Activated T-helper 17 cell treated with anti-CD3 and anti-CD28 coated beads, Interleukin-2, amount 50 U/mL, for 72 hours (primary cell): Measurements from ENCODE around the gene SP140L. TPM values are rescaled to one million over a fixed set of nuclear protein-coding genes. Genes with fewer than 3 reads are reported as not detected.

Experiments
- ATAC-seq: fragments of 150-1000 bp; cut with Tn5 transposase; replicated peaks from 2 replicates; pipeline ENCODE4 v1.10.0; 2021; ENCODE audit warnings: mild to moderate bottlenecking, moderate library complexity
- H3K27ac Mint-ChIP-seq: one replicate; pipeline ENCODE4 v1.8.0; 2022; ENCODE audit warnings: mixed read lengths
- H3K27me3 Mint-ChIP-seq: one replicate; pipeline ENCODE4 v1.8.0; 2022; ENCODE audit warnings: mixed read lengths
- H3K36me3 Mint-ChIP-seq: one replicate; pipeline ENCODE4 v1.8.0; 2022; ENCODE audit warnings: low read depth, mild to moderate bottlenecking, mixed read lengths
- H3K4me1 Mint-ChIP-seq: one replicate; pipeline ENCODE4 v1.8.0; 2022; ENCODE audit warnings: mixed read lengths
- H3K4me3 Mint-ChIP-seq: one replicate; pipeline ENCODE4 v1.8.0; 2022; ENCODE audit warnings: mild to moderate bottlenecking, mixed read lengths
- H3K9me3 Mint-ChIP-seq: one replicate; pipeline ENCODE4 v1.8.0; 2022; ENCODE audit warnings: mixed read lengths
- total RNA-seq, 2 donors: library from RNA; stranded (reverse); gene quantifications; one replicate each; pipeline ENCODE4 v1.2.3, GENCODE V29; 2022

The SP140L gene
- total RNA-seq, 2 donors from 2014 or later: 45.1 to 70.4 TPM

GRCh38 chr2:230412846-230413245, 85.9 kb downstream of the SP140L start:
- peaks cover 7% of the 10 kb centered on the region for H3K36me3 Mint-ChIP-seq
- H3K4me1 Mint-ChIP-seq: peaks cover 13% of the 10 kb centered on the region
- no peaks in the 10 kb centered on the region for H3K27me3 Mint-ChIP-seq
- no peaks in the 10 kb centered on the region for H3K9me3 Mint-ChIP-seq
- H3K27ac Mint-ChIP-seq: no peak overlapping the region
- H3K4me3 Mint-ChIP-seq: peak overlapping the region; percentile 100
- ATAC-seq: no peak

GRCh38 chr2:230413479-230413878, 86.5 kb downstream of the SP140L start:
- ATAC-seq: no peak
- Mint-ChIP-seq H3K36me3 (peaks cover 13% of the 10 kb centered on the region), H3K27ac (no peak overlapping the region), H3K4me3 (peak overlapping the region; percentile 100), H3K4me1 (peaks cover 18% of the 10 kb centered on the region), H3K27me3 (no peaks in the 10 kb centered on the region), H3K9me3 (no peaks in the 10 kb centered on the region)

GRCh38 chr2:230414302-230414701, 87.3 kb downstream of the SP140L start:
- no peak for ATAC-seq
- Mint-ChIP-seq H3K4me1 (peaks cover 26% of the 10 kb centered on the region), H3K27me3 (no peaks in the 10 kb centered on the region), H3K36me3 (peaks cover 22% of the 10 kb centered on the region), H3K9me3 (no peaks in the 10 kb centered on the region), H3K27ac (peak overlapping the region; percentile 96), H3K4me3 (peak overlapping the region; percentile 100)

DNA sequence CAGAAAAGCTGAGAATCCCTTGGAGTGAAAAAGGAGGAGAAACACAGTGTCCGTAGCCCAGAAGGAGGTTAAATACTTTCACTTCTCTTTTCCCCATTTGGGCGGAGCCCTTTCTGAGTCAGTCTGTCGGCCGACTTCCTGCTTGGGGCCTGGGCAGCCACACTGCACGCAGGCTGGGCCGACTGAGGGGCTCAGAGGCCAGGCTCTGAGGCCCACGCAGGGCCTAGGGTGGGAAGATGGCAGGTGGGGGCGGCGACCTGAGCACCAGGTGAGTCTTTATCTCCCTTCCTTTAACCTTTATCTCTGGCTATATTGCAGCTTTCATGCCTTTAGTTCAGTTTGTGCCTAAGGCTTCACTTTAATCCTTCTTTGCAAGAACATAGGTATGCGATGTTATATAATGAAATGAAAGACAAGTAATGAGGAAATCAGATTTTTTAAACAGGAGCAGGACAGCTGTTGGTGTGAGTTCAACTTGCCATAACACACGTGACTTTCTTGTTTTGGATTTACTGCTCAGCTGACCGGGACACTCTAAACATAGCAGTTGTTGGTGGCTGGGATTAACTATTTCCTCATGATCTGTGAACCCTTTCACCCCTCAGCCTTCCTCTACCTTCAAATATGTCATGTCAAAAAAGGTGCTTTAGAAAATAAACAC, 89.2 kb downstream of the SP140L start, which contains the start of gene SP100:
TSS of gene SP100 (plus strand) at position 141 of the 661 bp plus-strand sequence. CDS start at position 237, 96 bp downstream.
- Mint-ChIP-seq H3K36me3 (peaks cover 41% of the 10 kb centered on the region), H3K9me3 (no peaks in the 10 kb centered on the region), H3K4me1 (peaks cover 41% of the 10 kb centered on the region), H3K27me3 (no peaks in the 10 kb centered on the region), H3K27ac (peak within 1 kb of the TSS; percentile 96), H3K4me3 (peak within 1 kb of the TSS; percentile 100)
- peak; percentile 85 for ATAC-seq

- ATAC-seq: no peak
- Mint-ChIP-seq H3K36me3 (peaks cover 53% of the 10 kb centered on the region), H3K4me1 (peaks cover 50% of the 10 kb centered on the region), H3K9me3 (no peaks in the 10 kb centered on the region), H3K27ac (peak overlapping the region; percentile 86), H3K27me3 (no peaks in the 10 kb centered on the region), H3K4me3 (peak overlapping the region; percentile 100)
These were observed 90.4 kb downstream of the SP140L start for GRCh38 chr2:230417436-230417835.

DNA sequence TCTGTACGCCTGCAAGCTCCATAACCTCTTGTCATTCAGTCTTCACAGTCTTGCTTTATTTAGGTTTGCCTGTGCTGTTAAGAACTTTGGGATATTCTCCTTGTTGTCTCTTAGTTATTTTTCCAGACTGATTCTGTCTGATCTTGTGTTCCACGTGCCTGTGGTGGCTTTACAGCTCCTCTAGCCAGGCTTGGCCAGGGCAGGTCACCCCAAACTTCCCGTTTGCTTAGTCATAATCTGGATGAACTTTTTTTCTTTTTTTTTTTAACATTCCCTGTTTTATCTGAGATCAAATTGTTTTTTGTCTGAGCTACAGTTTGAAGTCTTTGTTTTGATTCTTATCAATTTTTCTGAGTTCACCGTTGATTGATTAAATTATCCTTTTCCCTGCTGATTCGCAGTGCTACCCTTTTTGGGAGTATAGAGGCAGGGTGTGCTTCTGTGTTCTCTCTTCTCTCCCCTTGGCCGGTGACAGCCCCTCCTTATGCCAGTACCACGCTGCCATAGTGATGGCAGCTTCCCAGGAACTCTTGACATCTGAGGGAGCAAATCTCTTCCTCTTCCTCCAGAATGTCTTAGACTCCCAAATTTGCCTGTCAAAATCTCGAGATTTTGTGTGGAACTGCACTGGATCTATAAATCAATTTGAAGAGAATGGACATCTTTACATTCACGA, 91.5 kb downstream of the SP140L start:
- H3K4me3 Mint-ChIP-seq: peak overlapping the region; percentile 100
- peaks cover 60% of the 10 kb centered on the region for H3K36me3 Mint-ChIP-seq
- H3K27ac Mint-ChIP-seq: peak overlapping the region; percentile 86
- H3K27me3 Mint-ChIP-seq: no peaks in the 10 kb centered on the region
- ATAC-seq: no peak
- no peaks in the 10 kb centered on the region for H3K9me3 Mint-ChIP-seq
- H3K4me1 Mint-ChIP-seq: peaks cover 54% of the 10 kb centered on the region

- H3K4me1 Mint-ChIP-seq: peaks cover 57% of the 10 kb centered on the region
These were observed 92.2 kb downstream of the SP140L start for GRCh38 chr2:230419181-230419580.

DNA sequence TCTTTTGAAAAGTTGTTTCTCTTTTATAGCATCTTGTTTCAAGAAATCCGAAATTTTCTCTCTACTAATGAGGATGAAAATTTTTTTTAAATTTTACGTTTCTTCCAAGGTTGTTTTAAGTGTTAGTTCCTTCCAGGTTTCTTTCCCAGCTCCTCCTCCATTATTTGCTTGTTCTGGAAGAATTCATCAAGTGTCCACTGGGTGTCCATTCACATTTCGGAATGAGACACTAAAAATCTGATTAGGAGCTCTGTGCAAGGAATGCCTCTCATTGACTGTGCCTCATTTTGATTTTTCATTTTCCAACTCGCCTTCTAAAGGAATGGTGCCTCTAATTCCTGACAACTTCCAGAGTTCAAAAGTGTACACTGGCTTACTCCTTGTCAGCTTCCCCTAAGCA, 95.2 kb downstream of the SP140L start:
- Mint-ChIP-seq H3K36me3 (peaks cover 97% of the 10 kb centered on the region), H3K27me3 (no peaks in the 10 kb centered on the region), H3K4me1 (peaks cover 76% of the 10 kb centered on the region), H3K4me3 (peak overlapping the region; percentile 100), H3K9me3 (no peaks in the 10 kb centered on the region), H3K27ac (no peak overlapping the region)
- ATAC-seq: no peak

More at GRCh38 chr2:230419181-230419580, 92.2 kb downstream of the SP140L start:
- no peaks in the 10 kb centered on the region for H3K27me3 Mint-ChIP-seq
- peak overlapping the region; percentile 100 for H3K4me3 Mint-ChIP-seq
- no peaks in the 10 kb centered on the region for H3K9me3 Mint-ChIP-seq
- no peak for ATAC-seq
- H3K36me3 Mint-ChIP-seq: peaks cover 67% of the 10 kb centered on the region
- H3K27ac Mint-ChIP-seq: peak overlapping the region; percentile 86

- Mint-ChIP-seq H3K9me3 (no peaks in the 10 kb centered on the region), H3K4me3 (peak overlapping the region; percentile 58), H3K27me3 (no peaks in the 10 kb centered on the region), H3K4me1 (peaks cover 70% of the 10 kb centered on the region), H3K36me3 (peaks cover 97% of the 10 kb centered on the region), H3K27ac (peak overlapping the region; percentile 39)
- ATAC-seq: no peak
These were observed 97.0 kb downstream of the SP140L start for GRCh38 chr2:230423851-230424458.

DNA sequence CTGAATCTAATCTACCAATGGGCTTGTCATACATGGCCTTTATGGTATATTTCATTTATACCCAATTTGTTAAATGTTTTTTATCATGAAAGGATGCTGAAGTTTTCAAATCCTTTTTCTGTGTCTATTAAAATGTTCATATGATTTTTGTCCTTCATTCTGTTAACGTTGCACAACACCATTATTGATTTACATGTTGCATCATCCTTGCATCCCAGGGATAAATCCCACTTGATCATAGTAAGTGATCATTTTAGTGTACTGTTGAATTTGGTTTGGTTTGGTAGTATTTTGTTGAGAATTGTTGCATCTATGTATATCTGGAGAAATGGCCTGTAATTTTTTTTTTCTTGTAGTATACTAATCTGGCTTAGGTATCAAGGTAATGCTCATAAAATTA, 98.4 kb downstream of the SP140L start:
- no peaks in the 10 kb centered on the region for H3K9me3 Mint-ChIP-seq
- H3K4me1 Mint-ChIP-seq: peaks cover 59% of the 10 kb centered on the region
- H3K36me3 Mint-ChIP-seq: peaks cover 97% of the 10 kb centered on the region
- no peak for ATAC-seq
- peak overlapping the region; percentile 58 for H3K4me3 Mint-ChIP-seq
- H3K27ac Mint-ChIP-seq: no peak overlapping the region
- H3K27me3 Mint-ChIP-seq: no peaks in the 10 kb centered on the region

GRCh38 chr2:230429513-230429912, 102.5 kb downstream of the SP140L start:
- Mint-ChIP-seq H3K36me3 (peaks cover 95% of the 10 kb centered on the region), H3K4me1 (peaks cover 40% of the 10 kb centered on the region), H3K9me3 (no peaks in the 10 kb centered on the region), H3K27ac (no peak overlapping the region), H3K27me3 (no peaks in the 10 kb centered on the region), H3K4me3 (no peak overlapping the region)
- ATAC-seq: no peak

DNA sequence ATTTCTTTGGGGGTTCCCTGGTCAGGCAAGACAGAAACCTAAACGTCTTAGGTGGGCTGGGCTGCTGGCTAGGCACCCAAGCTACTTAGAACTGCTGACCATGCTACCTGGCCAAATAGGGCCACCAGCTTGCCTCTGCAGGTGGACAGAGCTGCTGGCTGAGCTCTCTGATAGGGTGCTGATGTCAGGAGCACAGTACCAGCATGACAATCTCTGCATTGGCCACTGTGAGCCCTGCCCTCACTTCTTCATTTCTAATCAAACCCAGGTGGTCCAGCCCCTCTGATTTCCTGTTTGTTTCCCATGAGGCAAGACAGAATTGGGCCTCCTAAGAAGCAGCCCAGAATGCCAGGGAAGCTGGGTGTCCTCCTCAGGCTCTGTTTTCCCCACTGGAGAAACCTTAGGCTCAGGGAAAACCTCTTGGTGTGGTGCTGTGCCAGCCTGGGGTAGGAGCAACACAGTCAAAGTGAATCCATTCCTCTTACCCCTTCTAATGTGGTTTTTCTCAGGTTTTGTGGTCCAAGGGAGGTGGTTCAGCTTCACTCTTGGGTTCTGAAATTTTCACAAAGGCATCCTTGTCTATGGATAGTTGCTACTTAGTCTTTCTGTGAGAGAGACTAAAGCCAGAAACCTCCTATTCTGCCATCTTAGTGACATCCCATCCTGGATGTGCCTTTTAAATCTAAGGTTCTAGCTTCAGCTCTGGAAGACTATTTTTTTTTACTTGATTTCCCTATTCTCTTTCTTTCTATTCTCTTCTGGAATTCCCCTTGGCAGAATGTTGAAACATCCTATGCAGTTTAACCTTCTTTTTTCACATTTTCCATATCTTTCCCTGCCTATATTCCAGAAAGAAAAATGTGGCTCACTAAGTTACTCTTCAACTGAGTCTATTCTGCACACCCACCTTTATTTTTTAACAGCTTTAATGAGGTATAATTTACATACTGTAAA, 104.2 kb downstream of the SP140L start:
- Mint-ChIP-seq H3K27me3 (no peaks in the 10 kb centered on the region), H3K27ac (peak overlapping the region; percentile 34), H3K9me3 (peaks cover under 1% of the 10 kb centered on the region), H3K4me3 (peak overlapping the region; percentile 19), H3K4me1 (peaks cover 40% of the 10 kb centered on the region), H3K36me3 (peaks cover 93% of the 10 kb centered on the region)
- peak; percentile 68 for ATAC-seq

DNA sequence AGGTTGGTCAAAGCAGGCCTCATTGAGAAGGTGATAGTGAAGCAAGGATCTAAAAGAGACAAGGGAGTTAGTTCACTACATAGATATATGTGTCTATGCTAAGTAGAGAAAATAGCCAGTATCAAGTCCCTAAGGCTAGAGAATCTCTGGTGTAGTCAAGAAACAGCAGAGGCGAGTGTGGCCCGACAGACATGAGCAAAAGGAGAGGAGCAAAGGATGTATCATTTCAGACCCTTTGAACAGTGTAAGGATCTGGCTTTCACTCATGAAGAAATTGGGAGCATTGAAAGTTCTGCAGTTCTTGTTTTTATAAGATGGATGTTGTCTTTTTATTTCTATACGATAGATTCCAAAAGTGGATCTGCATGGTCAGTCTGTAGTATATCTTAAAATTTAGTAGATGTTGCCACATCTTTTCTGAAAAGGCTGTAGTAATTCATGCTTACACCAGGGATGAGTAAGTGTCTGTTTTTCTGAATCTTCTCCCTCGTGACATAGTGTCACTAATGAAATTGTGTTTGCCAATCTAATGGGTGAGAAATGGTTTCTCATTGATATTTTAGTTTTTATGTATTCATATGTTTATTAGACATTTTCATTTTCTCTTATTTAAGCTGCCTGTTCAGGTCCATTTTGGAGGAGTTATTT, 107.8 kb downstream of the SP140L start:
- ATAC-seq: peak; percentile 33
- peak overlapping the region; percentile 40 for H3K4me3 Mint-ChIP-seq
- peaks cover 80% of the 10 kb centered on the region for H3K36me3 Mint-ChIP-seq
- peaks cover 4% of the 10 kb centered on the region for H3K9me3 Mint-ChIP-seq
- H3K4me1 Mint-ChIP-seq: peaks cover 42% of the 10 kb centered on the region
- H3K27me3 Mint-ChIP-seq: no peaks in the 10 kb centered on the region
- H3K27ac Mint-ChIP-seq: peak overlapping the region; percentile 71
